Measurements from ENCODE around the gene GALNS.

- no peak for TF ChIP-seq CTCF (IDR thresholded peaks at IDR 0.05)
- TF ChIP-seq POLR2AphosphoS5 (IDR thresholded peaks at IDR 0.05; ENCODE audit: low read depth, low read length): no peak
- no peak for TF ChIP-seq SIN3A (IDR thresholded peaks at IDR 0.05; ENCODE audit: borderline replicate concordance, insufficient read depth, low read depth, low read length)
- TF ChIP-seq REST (IDR thresholded peaks at IDR 0.05; ENCODE audit: insufficient read depth in 1 of 2, low read depth in 2 of 2, low read length in 1 of 2): no peak
These were observed 51.4 kb downstream of the GALNS start for GRCh38 chr16:88805340-88805715.

All from Panc1 (cell line).